GM12865 (cell line): Measurements from ENCODE around the gene ZAP70.

Experiments used
- DNase-seq: peaks from one replicate; pipeline ENCODE4 v3.0.0; 2010; ENCODE audit warnings: low read depth
- H3K4me3 ChIP-seq: 2 replicates; pipeline ENCODE4 v1.5.1; 2011; ENCODE audit warnings: mild to moderate bottlenecking, low read depth, low read length, control low read depth
- CTCF ChIP-seq: IDR thresholded peaks from 2 replicates; pipeline ENCODE4 v1.5.1; 2011; ENCODE audit warnings: low read length, control low read depth, low read depth, inconsistent platforms; ENCODE audit not compliant: insufficient read depth; ENCODE audit errors: missing control alignments

Gene ZAP70

GRCh38 chr2:97728091-97728731, 14.8 kb downstream of the ZAP70 start:
- DNase-seq: no peak
- TF ChIP-seq CTCF: no peak

GRCh38 chr2:97730245-97730644, 16.9 kb downstream of the ZAP70 start:
- TF ChIP-seq CTCF: no peak
- no peak overlapping the region for H3K4me3 ChIP-seq
- DNase-seq: no peak

More at GRCh38 chr2:97728091-97728731, 14.8 kb downstream of the ZAP70 start:
- H3K4me3 ChIP-seq: no peak overlapping the region

DNA sequence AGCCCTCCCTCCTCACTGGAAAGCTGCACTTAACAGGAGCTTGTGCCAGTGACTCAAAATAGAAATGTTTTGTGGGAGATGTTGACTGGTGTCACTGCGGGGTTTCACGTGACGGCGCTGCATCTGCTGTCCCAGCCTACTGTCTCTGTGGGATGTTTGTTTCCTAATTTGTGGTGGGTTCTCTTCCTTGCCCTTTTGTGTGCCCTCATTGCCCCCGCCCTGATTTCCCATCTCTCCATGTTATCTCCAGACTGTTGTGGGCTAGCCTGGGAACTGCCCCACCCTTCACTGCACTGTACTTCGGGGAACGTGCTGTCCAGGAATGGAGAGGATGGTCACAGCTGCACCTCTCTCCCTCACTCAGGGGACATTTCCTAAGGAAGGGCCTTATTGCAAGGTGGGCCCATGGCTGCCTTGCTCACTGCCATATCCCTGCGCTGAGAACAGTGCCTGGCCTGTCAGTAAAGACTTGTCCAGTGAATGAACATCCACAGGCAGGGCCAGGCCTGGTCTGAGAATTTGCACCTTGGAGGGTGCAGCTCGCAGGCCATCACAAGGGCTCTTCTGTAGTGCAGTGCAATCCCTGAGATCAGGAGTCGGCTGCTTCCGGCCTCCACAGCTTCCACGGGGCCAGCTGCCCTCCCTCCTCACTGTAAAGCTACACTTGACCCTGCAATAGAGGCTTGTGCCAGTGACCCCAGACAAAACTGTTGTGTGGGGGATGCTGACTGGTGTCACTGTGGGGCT, 18.1 kb downstream of the ZAP70 start:
- TF ChIP-seq CTCF: no peak

DNA sequence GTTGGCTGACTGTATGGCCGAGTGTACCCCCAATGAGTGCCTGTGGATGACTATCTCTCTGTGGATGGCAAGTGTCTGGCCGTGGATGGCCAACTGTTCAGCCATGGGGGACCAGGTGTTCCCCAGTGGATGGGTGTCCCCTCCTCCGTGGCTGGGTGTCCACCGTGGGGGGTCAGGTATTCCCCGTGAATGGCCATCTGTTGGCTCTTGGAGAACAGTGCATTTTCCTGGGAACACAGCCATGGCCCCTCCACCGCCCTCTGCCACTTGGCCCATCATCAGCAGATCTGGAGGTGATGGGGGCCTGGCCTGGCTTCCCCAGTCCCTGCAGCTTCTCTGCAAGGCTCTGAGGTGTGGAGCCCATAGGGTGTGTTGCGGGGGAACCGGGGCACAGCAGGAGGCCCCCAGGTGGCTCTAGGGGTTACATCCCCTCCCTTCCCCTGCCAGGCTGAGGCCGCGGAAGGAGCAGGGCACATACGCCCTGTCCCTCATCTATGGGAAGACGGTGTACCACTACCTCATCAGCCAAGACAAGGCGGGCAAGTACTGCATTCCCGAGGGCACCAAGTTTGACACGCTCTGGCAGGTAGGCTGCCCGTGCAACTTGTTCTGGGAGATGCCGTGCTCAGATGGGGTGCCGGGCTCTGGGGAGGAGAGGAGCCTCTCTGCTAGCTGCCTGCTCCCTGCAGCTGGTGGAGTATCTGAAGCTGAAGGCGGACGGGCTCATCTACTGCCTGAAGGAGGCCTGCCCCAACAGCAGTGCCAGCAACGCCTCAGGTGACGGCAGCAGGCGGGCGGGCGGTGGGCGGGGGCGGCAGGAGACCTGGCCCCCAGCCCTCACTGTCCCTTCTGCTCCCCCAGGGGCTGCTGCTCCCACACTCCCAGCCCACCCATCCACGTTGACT, 19.3 kb downstream of the ZAP70 start:
- DNase-seq: no peak
- H3K4me3 ChIP-seq: no peak overlapping the region
- no peak for TF ChIP-seq CTCF

More for the DNA sequence above, 18.1 kb downstream of the ZAP70 start:
- H3K4me3 ChIP-seq: no peak overlapping the region
- DNase-seq: no peak

DNA sequence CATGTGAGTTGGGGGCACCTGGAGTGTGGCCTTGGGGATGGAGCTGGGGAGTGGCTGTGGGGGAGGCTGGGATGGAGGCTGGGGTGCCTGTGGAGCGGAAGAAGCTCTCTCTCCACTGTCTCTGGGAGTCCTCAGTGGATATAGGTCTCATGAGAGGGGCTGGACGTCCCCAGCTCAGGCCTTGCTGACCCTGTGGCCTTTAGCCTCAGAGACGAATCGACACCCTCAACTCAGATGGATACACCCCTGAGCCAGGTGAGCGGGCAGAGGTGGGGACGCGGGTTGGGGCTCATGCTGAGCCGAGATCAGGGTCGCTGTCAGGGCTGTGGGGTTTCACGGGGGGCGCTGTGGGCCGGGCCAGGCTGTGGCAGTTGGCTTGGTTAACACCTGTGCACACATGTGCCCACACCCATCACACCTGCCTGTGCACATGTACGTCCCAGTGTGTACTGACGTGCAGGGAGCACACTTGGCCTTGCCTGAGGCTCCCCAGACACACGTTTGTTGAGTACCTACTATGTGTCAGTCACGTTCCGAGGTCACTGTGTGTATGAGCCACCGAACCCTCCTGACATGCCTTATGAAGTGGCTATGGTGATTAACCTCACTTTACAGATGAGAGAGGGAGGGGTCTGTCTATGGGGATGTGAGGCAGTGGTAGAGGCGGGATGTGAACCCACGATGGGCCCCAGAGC, 20.1 kb downstream of the ZAP70 start:
- no peak for DNase-seq
- H3K4me3 ChIP-seq: no peak overlapping the region
- no peak for TF ChIP-seq CTCF

- no peak for TF ChIP-seq CTCF
- no peak for DNase-seq
- no peak overlapping the region for H3K4me3 ChIP-seq
These were observed 21.0 kb downstream of the ZAP70 start for GRCh38 chr2:97734061-97735051.
